Endothelial cell of hepatic sinusoid (primary cell): ENCODE data around the gene SLC11A2.
"Not testable (repeated sequence)": the region's sequence is repeated elsewhere in the genome, so short reads cannot be mapped to it uniquely, and the experiment has no call there.

Source experiments
- in situ Hi-C: cut with HindIII; loops from 2 replicates; pipeline ENCODE4 v1.10.0; 2017; ENCODE audit warnings: low sequenced_read_pairs

The SLC11A2 gene

DNA sequence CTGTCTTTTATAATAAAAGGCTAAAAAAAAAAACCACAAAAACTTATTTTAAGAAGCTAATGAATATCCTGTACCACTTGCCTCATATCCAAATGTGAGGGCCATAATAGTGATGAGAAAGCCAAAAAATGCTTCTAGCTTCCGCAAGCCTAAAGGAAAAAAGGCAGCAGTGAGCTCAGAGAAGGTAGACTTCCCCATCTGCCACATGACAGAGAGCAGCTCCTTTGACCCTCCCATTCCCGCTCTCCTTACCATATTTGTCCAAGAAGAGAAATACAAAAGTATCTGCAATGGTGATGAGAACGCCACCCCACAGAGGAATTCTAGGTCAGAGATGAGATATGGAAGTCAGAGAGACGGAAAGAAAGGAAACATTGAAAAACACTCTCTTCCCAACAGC is 27.1 kb downstream of the SLC11A2 start:
- in situ Hi-C loops: no loop called here

DNA sequence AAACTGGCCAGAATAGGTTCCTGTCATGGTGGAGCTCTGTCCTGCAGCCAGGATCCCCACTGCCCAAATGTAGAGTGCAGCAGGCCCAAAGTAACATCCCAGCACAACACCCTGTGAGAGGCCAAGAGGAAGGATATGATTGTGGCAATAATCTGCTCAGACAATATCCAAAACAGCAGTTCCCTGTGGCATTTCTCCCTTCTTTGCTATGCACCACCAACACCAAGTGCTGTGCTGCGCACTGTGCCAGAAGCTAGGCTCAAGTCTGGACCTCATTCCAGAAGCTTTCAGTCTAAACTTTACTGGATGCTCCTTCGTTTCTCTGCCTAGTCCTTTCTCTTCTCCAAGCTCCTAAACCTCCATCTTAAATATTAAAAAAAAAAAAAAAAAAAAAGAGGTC is 33.4 kb downstream of the SLC11A2 start:
- in situ Hi-C loops: no loop called here

DNA sequence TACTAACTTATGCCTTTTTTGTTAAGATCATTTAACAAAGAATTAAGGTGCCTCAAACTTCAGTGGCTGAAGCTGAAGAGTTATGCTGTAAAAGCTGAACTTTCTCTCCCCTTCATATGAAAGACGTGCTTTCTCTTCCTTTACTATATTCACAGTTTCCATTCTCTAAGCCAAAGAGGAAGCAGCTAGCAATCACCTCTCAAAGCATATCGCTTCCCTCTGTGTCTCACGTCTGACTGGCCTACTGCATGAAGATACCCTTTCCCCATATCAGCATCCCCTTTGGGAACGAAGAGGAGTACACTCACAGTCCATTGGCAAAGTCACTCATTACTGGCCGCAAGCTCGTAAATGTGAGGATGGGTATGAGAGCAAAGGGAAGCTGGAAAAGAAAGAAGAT is 34.9 kb downstream of the SLC11A2 start:
- in situ Hi-C loops: no loop called here

DNA sequence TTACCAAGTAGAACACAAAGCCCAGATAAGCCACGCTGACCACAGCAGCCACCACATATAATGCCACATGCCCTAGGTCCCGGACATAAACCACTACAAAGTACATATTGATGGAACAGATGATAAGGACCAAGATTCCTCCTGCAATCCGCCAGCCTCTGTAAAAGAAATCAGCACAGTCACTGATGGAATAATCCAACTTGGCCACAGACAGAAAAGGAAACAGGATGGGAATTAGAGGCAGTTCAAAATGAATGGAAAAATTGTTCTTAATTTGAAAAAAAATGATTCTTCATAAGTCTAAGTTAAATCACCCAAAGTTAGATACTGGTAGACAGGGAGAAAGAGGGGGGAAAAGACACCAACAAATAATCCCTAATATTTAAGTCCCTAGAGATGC is 35.4 kb downstream of the SLC11A2 start:
- in situ Hi-C loops: no loop called here

DNA sequence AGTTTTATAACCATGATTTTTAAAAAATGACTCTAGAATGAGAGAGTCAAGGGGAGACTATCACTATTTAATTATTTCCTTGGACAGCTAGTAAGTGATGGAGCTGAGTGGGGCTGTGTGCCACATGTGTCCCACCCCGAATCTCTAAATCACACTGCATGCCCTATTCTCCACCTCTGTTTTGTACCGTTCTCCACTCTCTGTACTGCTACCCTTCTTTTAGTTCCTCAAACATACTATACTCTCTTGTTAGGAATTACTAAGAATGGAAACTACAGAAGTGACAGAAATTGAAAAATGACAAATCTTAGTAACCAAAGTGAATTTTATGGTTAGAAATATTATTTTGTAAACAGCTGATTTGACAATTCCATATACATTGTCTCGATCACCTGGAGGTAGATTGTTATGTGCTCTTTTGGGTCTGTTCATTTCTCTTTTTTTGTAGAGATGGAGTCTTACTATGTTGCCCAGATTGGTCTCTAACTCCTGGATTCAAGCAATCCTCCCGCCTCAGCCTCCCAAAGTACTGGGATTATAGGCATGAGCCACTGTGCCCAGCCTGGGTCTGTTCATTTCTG is 35.9 kb downstream of the SLC11A2 start:
- in situ Hi-C loops: no loop called here

DNA sequence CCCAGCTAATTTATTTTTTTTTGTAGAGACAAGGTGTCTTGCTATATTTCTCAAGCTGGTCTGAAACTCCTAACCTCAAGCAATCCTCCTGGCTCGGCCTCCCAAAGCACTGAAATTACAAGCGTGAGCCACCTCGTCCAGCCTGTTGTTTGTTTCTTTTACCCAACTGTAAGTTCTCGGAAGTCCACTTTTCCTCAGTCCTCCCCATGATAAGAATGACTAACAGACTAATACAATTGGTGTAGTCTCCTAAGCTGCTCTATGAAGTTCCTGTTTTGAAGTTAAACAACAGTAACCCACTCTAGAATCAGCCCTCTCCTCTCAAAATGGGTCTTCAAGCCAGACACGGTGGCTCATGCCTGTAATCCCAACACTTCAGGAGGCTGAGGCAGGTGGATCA is 37.3 kb downstream of the SLC11A2 start:
- in situ Hi-C loops: no loop called here

DNA sequence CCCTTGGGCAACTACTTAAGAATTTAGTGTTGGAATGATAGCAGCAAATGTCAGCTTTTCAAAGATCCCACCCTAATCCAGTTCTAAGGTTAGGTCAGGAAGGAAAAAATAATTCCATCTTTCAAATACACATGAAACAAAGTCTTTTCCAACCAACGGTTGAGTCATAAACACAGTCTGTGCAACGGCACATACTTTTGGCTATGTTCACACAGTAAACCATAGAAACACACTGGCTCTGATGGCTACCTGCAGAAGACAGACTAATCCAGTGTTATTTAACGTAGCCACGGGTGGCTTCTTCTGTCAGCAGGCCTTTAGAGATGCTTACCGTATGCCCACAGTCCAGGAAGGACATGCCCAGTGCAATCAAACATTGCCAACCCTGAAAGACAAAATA is 38.1 kb downstream of the SLC11A2 start:
- in situ Hi-C loops: no loop called here

DNA sequence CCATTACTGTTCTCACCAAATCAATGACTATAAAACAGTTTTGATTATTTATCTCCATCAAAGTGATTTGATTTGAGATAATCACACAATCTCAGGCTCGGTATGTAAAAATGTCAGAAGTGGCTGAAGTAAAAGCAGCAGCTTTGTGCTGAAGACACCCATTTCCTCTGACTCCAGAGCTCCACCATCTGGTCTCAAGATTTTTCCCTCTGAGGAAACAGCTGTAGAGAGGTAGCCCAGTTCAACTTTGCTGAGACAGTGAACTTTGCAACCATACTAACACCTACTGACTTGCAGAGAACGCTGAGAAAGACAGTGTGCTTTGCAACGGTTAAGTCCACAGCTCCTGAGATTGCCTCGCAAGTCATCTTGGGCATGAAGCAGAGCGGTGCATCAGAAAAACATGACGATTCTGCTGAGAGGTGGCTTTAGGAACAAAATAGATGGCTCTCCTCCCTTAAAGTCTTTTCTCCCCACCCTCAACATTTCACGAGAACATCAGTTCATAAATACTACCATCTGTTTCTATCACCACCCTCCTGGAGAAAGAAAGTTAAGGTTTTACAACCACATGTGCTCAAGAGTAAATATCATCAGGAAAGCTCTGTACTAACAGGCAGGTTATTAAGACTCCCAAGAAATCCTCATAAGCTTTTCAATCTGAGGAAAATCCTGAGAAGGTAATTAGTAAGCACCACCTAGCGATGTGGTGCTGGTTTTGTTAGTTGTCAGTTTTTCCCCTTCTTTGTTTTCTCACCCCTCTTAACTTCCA is 39.0 kb downstream of the SLC11A2 start:
- in situ Hi-C loops: no loop called here

DNA sequence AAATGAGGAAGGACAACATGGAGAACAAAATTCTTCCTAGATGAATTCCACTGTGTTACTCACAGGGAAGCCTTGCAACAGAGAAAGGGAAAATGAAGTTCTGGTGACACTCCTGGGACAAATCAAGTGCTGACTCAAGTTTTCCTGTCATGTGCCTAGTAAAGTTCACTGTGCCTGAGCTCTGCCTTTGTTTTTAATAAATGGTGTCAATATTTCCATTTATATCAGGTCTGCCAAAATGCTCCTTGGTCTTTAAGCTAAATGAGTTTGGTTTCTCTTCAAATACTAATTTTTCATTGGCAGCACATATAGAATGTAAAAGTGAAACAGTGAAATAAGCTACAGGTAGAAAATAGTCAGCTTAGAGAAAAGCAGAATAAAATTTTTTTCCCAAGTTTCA is 40.9 kb downstream of the SLC11A2 start:
- in situ Hi-C loops: no loop called here

DNA sequence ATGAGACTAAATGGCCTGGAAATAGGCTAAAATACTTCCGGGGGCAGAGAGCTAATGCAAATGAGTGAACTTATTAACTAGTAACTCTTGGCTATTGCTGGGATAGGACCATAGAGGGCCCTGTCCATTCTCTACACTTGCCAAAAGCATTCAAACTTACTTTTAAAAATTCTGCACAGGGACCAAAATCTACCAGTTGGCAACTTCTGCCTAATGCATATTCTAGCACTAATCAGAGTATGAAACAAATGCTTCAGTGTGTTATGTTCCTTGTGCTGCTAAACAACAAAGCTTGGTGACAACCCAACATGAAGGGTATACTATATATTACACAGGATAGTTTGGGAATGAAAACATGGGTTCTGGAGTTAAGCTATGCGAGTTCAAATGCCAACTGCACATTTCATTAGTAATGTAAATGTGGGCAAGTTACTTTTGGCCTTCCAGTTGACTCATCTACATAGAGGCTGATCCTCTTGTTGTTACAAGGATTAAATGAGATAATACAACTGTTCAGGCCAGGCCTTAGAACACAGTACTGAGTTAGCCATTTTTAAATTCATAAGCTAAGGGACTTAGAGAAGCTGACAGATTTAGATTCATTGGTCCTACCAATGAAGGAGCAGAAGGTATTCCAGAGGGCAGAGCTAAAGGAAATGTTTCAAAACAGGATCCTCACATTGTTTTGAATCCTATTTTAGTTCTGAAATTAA is 41.4 kb downstream of the SLC11A2 start:
- in situ Hi-C loops: no loop called here

DNA sequence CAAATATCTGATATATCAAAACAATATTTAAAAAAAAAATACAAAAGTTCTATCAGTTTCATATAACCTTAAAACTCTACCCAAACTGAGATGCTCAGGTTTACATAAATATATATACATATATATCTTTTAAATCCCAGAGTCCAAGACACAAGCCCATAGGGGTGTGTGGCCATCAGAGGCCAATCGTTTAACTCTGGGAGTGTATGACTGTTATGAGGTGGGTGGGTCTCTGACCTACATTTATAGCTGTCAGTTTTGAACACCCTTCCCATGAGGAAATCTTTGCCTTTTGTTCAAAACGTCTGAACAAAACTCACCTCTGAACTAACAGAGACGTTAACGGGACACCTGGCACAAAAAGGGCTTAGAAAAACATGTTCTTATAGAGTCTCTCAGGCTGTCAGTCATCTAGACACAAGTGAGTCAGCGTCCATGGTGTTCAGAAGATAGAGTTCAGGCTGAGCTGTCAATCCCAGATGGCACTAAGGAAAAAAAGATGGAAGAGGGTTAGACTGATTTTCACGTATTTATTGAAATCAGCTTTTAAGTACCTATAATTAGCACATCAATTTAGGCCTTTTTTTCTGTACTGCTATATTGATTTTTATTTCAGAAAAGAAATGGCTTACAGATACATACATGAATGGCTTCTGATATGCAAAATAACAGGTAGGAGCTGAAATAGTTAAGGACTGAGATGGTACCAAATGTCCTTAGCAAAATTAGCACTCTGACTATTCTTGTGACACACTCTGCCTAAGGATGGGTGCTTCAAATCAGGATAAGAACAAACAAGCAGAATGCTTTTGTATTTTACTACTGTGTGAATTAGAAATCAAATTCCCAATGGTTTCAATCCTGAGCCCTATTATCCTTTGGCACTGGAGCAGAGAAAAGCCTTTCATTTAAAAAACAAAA is 44.6 kb downstream of the SLC11A2 start:
- in situ Hi-C loops: no loop called here

DNA sequence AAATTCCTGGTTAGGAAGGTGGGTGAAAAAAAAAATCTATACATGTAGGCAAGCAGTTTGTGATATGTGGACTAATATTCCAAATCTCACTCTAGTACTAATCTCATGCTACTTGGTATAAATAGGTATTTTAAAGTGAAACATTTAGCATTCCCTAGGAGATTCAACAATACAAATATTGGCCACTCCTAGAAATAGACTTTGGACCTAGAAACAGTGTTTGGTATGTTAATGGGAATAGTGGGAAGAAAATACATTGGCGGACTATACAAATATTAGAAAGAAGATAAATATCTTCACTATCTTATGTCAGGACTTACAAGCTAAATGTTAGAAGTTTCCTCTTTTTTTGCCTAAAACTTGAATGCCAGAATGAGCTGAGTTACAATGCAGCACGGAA is 45.6 kb downstream of the SLC11A2 start:
- in situ Hi-C loops: no loop called here

DNA sequence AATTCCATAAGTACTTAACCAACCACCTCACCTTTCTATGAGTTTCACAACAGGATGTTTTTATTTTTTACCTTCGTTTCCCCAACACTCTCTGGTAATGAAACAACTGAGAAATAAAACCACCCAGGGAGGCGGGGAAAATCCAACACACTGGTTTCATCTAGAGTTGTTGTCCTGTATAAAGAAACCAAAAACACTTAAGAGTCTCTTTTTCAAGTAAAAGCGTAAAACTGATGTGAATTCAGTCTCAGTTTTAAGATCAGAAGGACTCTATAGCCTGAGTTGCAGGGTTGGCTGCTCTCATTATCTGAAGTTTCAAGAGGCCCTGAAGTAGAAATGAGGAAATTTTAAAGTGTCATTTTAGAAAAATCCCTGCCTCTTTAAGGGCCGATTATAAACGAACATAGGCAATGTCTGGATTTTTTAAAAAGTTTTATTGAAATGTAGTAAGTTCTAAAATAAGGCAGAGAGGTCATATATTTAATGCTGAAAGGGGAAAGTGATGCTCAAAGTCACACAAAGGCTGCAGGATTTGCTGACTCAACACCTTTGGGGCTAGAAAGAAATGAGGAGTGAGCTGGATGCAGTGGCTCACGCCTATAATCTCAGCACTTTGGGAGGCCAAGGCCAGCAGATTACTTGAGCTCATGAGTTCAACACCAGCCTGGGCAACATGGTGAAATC is 46.7 kb downstream of the SLC11A2 start:
- in situ Hi-C loops: no loop called here

DNA sequence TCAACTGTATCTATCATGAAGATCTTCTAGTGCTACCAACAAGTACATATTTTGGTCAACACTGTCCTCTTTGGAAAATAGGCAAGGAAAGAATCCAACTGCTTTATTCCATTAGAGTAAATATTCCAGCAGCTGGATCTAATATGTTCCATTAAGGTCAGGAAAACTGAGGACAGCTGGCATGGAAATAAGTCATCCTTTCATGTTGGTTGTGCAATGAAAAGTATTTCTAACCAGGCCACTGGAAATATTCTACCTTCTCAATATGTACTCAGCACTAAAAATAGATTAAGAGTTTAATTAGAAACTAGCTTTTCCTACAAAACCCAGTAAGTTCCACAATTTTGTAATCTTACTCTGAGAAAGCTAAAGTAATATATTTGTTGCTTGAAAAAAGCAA is 54.2 kb downstream of the SLC11A2 start:
- in situ Hi-C loops: loop anchor here (5.0 kb wide), 2 partner anchors 40 to 50 kb away; no protein-coding TSS in a partner anchor

DNA sequence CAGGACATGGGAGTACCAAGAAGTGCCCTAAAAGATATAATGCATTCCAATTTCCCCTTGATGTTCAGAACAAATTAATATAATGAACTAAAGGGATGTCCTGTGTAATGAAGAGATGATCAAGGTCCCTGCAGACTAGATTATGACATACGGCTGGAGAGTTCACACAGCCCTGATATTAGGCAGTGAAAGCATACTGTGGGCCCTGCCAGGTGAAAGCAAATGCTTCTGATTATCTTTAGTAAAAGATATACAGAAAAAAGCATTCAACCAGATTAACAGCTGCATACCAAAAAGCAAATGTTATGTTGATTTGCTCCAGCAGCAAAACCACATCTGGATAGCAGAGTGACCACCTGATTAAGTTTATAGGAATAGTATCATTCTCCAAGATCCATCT is 61.8 kb downstream of the SLC11A2 start:
- in situ Hi-C loops: no loop called here

DNA sequence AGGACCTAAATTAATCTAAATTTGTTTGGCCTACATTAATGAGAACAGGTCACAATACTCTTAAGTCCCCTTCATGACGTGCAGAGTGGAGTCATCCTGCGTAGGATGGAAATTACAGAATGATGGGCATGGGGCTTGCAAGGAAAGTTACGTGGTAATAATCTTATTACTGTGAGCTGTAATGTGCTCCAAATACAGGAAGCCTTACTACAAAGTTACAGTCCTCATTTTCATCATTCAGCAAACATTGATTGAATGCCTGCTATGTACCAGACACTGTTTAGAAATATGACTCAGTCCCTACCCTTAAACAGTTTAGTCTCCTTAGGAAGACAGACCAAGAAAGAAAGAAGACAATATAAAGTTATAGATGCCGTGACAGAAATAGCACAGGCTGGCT is 64.5 kb downstream of the SLC11A2 start:
- in situ Hi-C loops: no loop called here

DNA sequence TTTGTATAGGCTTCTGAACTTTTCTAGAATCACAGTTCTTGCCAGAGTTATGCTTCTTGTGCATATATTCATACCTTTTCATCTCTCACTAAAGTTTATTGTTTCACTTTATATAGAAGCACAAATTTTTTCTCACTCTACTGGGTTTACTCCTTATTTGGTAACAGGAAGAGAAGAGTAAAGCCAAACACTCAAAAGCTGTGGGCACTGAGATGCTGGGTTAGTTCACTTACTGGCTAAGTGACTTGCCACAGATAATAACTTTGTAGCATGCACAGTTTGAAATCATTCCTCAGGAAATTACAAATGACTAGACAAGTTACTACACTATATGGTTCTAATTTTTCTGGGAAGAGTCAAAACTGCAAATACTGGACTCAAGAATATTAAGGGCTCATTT is 66.1 kb downstream of the SLC11A2 start:
- in situ Hi-C loops: no loop called here

DNA sequence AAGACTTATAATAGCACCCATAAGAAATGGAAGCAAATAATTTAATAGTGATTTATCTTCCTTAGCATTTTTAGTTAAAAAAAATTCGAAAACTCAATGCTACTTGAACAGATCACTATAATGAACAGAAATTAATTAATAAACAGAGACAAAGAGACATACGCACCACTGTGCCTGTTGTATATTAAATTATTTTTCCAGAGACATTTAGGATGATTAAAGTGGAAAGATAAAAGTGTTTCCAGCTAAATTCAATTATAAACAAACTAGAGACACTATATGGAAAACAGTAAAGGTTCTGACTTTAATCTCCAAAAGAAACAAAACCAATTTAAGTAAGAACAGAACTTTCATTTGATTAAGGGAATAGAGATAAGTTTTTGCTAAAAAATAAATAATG is 70.5 kb downstream of the SLC11A2 start:
- in situ Hi-C loops: no loop called here

DNA sequence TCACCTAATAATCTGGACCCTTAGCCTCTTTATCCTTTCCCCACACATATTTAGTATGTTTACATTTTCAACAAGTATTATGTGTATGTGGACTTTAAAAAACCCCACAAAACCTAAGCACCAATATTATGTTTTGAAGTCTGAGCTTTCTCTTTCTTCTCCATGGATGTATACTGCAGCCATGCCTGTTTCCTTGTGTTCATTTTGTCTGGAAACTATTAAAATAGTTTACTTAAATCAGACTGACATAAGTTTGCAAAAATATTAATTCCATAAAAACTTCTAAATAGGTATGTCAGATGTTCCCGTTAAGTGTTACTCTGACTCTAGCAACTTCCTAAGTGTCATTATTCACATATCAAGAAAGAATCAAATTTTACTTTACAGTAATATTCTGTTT is 70.9 kb downstream of the SLC11A2 start:
- in situ Hi-C loops: no loop called here

DNA sequence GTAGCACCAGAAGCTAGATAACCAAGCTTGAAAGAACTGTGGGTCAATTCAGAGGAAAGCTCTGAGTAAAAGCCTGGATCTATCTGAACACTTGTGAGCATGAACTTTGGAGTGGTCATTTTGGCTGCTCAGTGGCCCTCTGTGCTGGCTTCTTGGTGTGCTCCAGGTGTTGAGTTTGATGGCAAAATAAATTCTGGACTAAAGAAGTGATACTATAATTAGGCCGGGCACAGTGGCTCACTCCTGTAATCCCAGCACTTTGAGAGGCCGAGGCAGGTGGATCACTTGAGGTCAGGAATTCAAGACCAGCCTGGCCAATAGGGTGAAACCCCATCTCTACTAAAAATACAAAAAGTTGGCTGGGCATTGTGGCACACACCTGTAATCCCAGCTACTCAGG is 71.4 kb downstream of the SLC11A2 start:
- in situ Hi-C loops: not testable (repeated sequence)

DNA sequence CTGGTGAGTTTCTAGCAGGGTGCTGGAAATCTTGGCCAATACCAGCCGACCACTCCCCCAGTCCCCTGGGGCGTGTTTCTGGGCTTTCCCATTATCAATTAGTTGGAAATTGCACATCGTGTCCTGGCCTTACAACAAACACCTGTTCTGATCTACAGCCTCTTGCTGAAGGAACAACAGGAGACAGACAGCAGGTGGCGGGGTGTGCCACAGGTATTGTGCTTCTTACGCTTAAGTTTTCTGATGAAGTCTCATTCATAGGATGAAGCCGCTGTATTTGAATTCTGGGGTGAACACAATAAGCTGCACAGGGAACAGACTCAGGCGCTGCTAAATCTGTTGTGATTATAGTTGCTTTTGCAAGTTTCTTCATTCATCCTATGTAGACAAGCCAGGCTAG is 73.1 kb downstream of the SLC11A2 start:
- in situ Hi-C loops: no loop called here
